HG03575 (cell line): ENCODE measurements around the gene HOXC5.

Source experiments
- ATAC-seq: cut with Tn5 transposase; IDR thresholded peaks from one replicate; pipeline ENCODE4 v1.9.1; 2021; ENCODE audit not compliant: unreplicated experiment, insufficient number of reproducible peaks, low FRiP score; ENCODE audit errors: extremely low read depth

The HOXC5 gene

GRCh38 chr12:54029529-54030441 is 3.1 kb upstream of the HOXC5 start:
- ATAC-seq, result no peak

DNA sequence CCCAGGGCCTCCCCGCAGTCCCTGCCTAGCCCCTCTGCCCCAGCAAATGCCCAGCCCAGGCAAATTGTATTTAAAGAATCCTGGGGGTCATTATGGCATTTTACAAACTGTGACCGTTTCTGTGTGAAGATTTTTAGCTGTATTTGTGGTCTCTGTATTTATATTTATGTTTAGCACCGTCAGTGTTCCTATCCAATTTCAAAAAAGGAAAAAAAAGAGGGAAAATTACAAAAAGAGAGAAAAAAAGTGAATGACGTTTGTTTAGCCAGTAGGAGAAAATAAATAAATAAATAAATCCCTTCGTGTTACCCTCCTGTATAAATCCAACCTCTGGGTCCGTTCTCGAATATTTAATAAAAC is 2.4 kb upstream of the HOXC5 start:
- no peak for ATAC-seq

DNA sequence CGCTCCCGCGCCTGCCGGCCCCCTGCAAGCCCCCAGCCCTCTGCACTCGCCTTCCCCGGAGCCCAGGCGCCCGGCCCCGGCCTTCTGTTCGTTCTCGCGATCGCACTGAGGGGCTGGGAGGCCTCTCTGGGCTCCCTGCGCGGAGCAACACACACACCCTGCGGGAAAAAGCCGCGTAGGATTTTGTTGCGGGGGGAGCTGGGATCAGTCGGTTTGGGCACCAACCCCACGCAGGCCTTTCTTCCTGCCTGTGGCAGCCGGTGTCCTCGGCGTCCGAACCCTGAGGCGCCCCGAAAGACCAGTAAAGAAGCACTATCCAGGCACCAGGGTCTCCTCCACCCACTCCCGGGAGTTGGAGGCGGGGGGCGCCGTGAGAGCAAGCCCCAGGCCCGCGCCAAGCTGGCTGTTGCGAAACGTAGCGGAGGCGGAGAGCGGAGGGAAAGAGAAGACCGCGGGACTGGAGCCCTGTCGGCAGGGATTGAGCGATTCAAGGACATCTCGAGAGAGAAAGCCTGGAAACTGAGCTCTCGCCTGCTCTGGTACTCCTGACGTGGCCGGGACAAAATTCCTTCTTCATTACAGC is 1.9 kb upstream of the HOXC5 start:
- no peak for ATAC-seq

DNA sequence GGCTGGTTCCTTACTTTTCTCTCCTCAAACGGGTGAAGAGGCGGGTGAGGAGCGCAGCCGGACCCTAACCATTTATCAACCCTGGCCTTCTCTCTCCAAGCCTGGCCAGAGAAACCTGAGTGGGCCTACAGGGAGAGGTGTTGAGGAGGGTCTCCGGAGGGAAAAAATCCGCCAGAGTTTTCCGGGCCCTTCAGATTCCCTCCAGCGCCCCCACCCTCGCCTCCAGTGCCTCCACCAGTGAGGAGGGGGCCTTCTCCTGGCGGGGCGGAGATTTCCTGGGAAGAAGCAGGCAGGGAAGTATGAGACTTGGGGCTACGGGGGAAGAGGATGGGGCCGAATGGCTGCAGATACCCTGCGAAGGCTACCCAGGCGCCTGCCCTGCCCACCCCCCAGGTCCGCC is 1.4 kb upstream of the HOXC5 start:
- ATAC-seq, result no peak

DNA sequence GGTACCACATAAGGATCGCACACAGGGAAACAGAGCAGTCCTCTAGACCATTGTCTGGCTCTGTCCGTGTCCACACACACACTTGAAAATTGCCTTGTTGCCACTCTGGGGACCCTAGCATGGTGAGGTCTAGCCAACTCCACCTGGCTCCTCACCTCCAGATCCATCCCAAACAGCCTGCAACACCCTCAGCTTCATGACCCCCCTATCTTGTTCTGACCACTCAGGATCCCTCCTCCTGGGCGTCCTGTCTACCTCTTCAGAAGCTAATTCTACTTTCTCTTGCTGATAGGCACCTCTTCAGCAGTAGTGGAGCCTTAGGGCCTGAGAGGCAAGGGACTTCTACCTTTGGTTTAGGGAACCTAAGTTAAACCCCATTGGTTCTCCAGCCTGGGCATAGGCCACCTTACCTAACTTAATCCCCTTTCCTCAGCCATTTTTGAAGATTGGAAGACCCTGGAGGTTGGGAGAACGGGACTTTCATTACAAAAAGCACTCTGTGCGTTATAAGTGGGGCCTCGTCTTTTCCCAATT is 697 bp upstream of the HOXC5 start:
- no peak for ATAC-seq

DNA sequence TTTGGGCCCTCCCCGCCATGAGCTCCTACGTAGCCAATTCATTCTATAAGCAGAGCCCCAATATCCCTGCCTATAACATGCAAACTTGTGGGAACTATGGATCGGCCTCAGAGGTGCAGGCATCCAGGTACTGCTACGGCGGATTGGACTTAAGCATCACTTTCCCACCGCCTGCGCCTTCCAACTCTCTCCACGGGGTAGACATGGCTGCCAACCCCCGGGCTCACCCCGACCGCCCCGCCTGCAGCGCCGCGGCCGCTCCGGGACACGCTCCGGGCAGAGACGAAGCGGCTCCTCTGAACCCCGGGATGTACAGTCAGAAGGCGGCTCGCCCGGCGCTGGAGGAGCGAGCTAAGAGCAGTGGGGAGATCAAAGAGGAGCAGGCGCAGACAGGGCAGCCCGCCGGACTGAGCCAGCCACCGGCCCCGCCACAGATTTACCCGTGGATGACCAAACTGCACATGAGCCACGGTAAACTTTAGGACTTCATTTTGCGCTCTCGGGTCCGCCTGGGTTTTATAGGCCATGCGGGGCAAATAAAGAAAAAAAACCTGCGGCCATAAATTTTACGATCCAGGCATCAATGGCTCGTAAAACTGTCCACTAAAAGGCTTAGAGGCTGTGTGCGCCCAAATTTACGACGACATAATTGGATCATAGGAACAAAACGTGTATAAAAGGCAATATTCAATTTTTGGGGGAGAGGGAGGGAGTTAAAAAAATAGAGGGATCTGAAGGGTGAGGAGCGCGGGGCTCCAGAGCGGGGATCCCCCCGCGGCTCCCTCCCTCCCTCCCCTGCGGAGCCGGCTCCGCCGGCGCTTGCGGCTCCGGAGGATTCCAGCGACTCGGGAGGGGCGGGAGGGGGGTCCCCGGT is 493 bp downstream of the HOXC5 start:
- no peak for ATAC-seq

- no peak for ATAC-seq
These were observed 1.3 kb downstream of the HOXC5 start for GRCh38 chr12:54033980-54034784.

GRCh38 chr12:54034785-54035310 is 2.0 kb downstream of the HOXC5 start:
- no peak for ATAC-seq

- no peak for ATAC-seq
These were observed 2.9 kb downstream of the HOXC5 start for GRCh38 chr12:54035568-54036264.

- no peak for ATAC-seq
These were observed 3.9 kb downstream of the HOXC5 start for GRCh38 chr12:54036620-54037359.

GRCh38 chr12:54037360-54038283 is 4.8 kb downstream of the HOXC5 start:
- no peak for ATAC-seq

- ATAC-seq, result no peak
These were observed 5.5 kb downstream of the HOXC5 start for GRCh38 chr12:54038284-54038870.

GRCh38 chr12:54038871-54039414 is 6.1 kb downstream of the HOXC5 start:
- ATAC-seq, result no peak

DNA sequence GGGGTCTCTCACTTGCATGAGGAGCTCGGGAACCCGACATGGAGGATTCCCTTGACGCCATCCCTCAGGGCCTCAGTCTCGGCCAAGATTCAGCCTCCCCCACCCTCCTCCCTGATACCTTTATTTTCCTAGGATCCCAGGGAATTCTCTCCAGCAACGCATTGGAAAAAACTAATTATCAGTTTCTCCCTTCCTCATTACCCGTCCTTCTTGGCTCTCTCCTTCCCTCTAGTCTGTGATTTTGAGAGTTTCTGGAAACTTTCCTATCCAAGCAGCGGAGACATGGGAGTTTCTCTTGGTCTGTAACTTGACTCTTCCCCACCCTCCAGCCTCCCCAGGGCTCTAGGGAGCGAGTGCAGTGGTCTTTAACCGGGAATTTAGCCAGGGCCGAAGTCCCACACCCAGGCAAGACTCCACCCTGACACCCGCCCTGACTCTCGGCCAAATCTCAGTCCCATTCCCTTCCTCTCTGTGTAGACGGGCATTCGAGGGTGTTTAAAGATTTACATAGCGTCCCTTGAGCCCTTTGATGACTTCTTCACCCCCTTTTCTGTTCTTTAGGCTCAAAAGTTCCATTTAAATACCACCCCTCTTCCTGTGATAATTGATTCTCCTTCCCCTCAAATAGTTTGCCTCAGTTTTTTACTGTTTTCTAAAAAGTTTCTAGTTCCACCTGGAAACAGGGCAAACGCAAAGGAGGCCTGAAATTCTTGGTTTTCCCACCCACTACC is 6.7 kb downstream of the HOXC5 start:
- ATAC-seq, result no peak

DNA sequence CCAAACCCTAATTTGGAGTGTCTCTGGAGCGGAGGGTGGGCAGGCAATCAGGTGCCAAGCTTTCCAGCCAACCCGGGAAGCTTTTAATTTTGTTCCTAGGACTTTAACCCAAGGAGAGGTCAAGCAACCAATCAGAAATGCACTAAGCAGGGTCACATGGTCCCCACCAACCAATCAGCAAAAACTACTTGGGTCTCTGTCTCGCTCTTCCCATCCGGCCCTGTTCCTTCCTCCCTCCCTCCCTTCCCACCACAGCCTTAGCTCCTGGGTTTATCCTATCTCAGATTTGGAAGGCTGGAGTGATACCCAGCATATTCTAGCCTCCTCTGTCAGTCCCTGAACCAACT is 7.3 kb downstream of the HOXC5 start:
- no peak for ATAC-seq
